MG63 (cell line): ENCODE results near the gene PPARG. TPM values are rescaled to one million over a fixed set of nuclear protein-coding genes. Genes with fewer than 3 reads are reported as not detected.

Experiments used
- DNase-seq: peaks from one replicate; pipeline ENCODE4 v3.0.0-alpha.2; 2020
- H3K27me3 ChIP-seq: fragments of 250-450 bp; sonication (Bioruptor Pico); 2 replicates; pipeline ENCODE4 v1.5.1; 2020; ENCODE audit warnings: mild to moderate bottlenecking, moderate library complexity
- H3K36me3 ChIP-seq: fragments of 250-450 bp; sonication (Bioruptor Pico); 2 replicates; pipeline ENCODE4 v1.5.1; 2020; ENCODE audit warnings: mild to moderate bottlenecking, moderate library complexity
- H3K4me3 ChIP-seq: fragments of 250-450 bp; sonication (Bioruptor Pico); 2 replicates; pipeline ENCODE4 v1.5.1; 2020; ENCODE audit warnings: mild to moderate bottlenecking, moderate library complexity
- H3K9me3 ChIP-seq: fragments of 250-450 bp; sonication (Bioruptor Pico); 2 replicates; pipeline ENCODE4 v1.5.1; 2020; ENCODE audit warnings: mild to moderate bottlenecking, moderate library complexity
- total RNA-seq: library from RNA; depleted of rRNA; stranded (reverse); fragments of >200 nt; shearing (Covaris generic); gene quantifications from 2 replicates; pipeline ENCODE4 v1.2.3, GENCODE V29; 2014; ENCODE audit warnings: low replicate concordance

Gene PPARG
- total RNA-seq, 1 experiment from 2014 or later = 7.2 TPM

- no peaks in the 10 kb centered on the region for H3K9me3 ChIP-seq
- H3K27me3 ChIP-seq = no peaks in the 10 kb centered on the region
- no peak overlapping the region for H3K4me3 ChIP-seq
- H3K36me3 ChIP-seq = no peaks in the 10 kb centered on the region
- peak; percentile 68 for DNase-seq
These were observed 116.8 kb downstream of the PPARG start for GRCh38 chr3:12405432-12406272.

GRCh38 chr3:12408984-12409683 lies 120.3 kb downstream of the PPARG start:
- H3K36me3 ChIP-seq = no peaks in the 10 kb centered on the region
- no peak for DNase-seq
- H3K9me3 ChIP-seq = no peaks in the 10 kb centered on the region
- no peak overlapping the region for H3K4me3 ChIP-seq
- H3K27me3 ChIP-seq = no peaks in the 10 kb centered on the region

- no peaks in the 10 kb centered on the region for H3K27me3 ChIP-seq
- H3K4me3 ChIP-seq = no peak overlapping the region
- H3K36me3 ChIP-seq = no peaks in the 10 kb centered on the region
- no peaks in the 10 kb centered on the region for H3K9me3 ChIP-seq
- DNase-seq = no peak
These were observed 121.1 kb downstream of the PPARG start for GRCh38 chr3:12409684-12410596.

- Histone ChIP-seq H3K36me3 (no peaks in the 10 kb centered on the region), H3K27me3 (no peaks in the 10 kb centered on the region), H3K9me3 (no peaks in the 10 kb centered on the region), H3K4me3 (no peak overlapping the region)
- DNase-seq = no peak
These were observed 124.9 kb downstream of the PPARG start for GRCh38 chr3:12413721-12414255.

GRCh38 chr3:12415014-12415680 lies 126.3 kb downstream of the PPARG start:
- Histone ChIP-seq H3K4me3 (no peak overlapping the region), H3K9me3 (no peaks in the 10 kb centered on the region), H3K27me3 (no peaks in the 10 kb centered on the region), H3K36me3 (no peaks in the 10 kb centered on the region)
- DNase-seq = no peak

GRCh38 chr3:12416731-12417130 lies 127.9 kb downstream of the PPARG start:
- Histone ChIP-seq H3K4me3 (no peak overlapping the region), H3K27me3 (no peaks in the 10 kb centered on the region), H3K36me3 (no peaks in the 10 kb centered on the region), H3K9me3 (no peaks in the 10 kb centered on the region)
- DNase-seq = no peak

- Histone ChIP-seq H3K27me3 (no peaks in the 10 kb centered on the region), H3K4me3 (no peak overlapping the region), H3K9me3 (no peaks in the 10 kb centered on the region), H3K36me3 (no peaks in the 10 kb centered on the region)
- no peak for DNase-seq
These were observed 131.5 kb downstream of the PPARG start for GRCh38 chr3:12420393-12420792.

- no peaks in the 10 kb centered on the region for H3K36me3 ChIP-seq
- no peak overlapping the region for H3K4me3 ChIP-seq
- no peak for DNase-seq
- H3K9me3 ChIP-seq = no peaks in the 10 kb centered on the region
- H3K27me3 ChIP-seq = no peaks in the 10 kb centered on the region
These were observed 132.3 kb downstream of the PPARG start for GRCh38 chr3:12421132-12421531.

- Histone ChIP-seq H3K9me3 (no peaks in the 10 kb centered on the region), H3K27me3 (no peaks in the 10 kb centered on the region), H3K36me3 (no peaks in the 10 kb centered on the region), H3K4me3 (no peak overlapping the region)
- no peak for DNase-seq
These were observed 134.3 kb downstream of the PPARG start for GRCh38 chr3:12423131-12423530.

- H3K27me3 ChIP-seq = no peaks in the 10 kb centered on the region
- H3K4me3 ChIP-seq = no peak overlapping the region
- no peaks in the 10 kb centered on the region for H3K36me3 ChIP-seq
- H3K9me3 ChIP-seq = no peaks in the 10 kb centered on the region
- DNase-seq = peak; percentile 82
These were observed 135.2 kb downstream of the PPARG start for GRCh38 chr3:12423918-12424630.

- no peaks in the 10 kb centered on the region for H3K27me3 ChIP-seq
- no peaks in the 10 kb centered on the region for H3K36me3 ChIP-seq
- no peak for DNase-seq
- no peaks in the 10 kb centered on the region for H3K9me3 ChIP-seq
- no peak overlapping the region for H3K4me3 ChIP-seq
These were observed 135.9 kb downstream of the PPARG start for GRCh38 chr3:12424635-12425319.

- no peak for DNase-seq
- Histone ChIP-seq H3K9me3 (no peaks in the 10 kb centered on the region), H3K4me3 (no peak overlapping the region), H3K36me3 (no peaks in the 10 kb centered on the region), H3K27me3 (no peaks in the 10 kb centered on the region)
These were observed 137.1 kb downstream of the PPARG start for GRCh38 chr3:12425850-12426579.

GRCh38 chr3:12427551-12427950 lies 138.7 kb downstream of the PPARG start:
- H3K36me3 ChIP-seq = no peaks in the 10 kb centered on the region
- H3K27me3 ChIP-seq = no peaks in the 10 kb centered on the region
- no peak overlapping the region for H3K4me3 ChIP-seq
- no peak for DNase-seq
- no peaks in the 10 kb centered on the region for H3K9me3 ChIP-seq

- DNase-seq = no peak
- Histone ChIP-seq H3K4me3 (no peak overlapping the region), H3K36me3 (no peaks in the 10 kb centered on the region), H3K27me3 (no peaks in the 10 kb centered on the region), H3K9me3 (no peaks in the 10 kb centered on the region; the same call in 1 of the 2 replicates)
These were observed 139.3 kb downstream of the PPARG start for GRCh38 chr3:12428126-12428525.

GRCh38 chr3:12430086-12430485 lies 141.2 kb downstream of the PPARG start:
- H3K4me3 ChIP-seq = no peak overlapping the region
- no peaks in the 10 kb centered on the region for H3K36me3 ChIP-seq
- H3K9me3 ChIP-seq = no peaks in the 10 kb centered on the region; the same call in 1 of the 2 replicates
- DNase-seq = no peak
- no peaks in the 10 kb centered on the region for H3K27me3 ChIP-seq
